GM12878 (cell line): ENCODE results near the gene ZNF644.

Experiments used
- BHLHE40 ChIP-seq, 2 experiments: fragments of 450-650 bp in 1 of 2; IDR thresholded peaks; 2 replicates each; pipeline ENCODE4 v1.6.1; 2011 to 2017; ENCODE audit warnings: low read depth in 2 of 2, borderline replicate concordance in 1 of 2, improper control_type of control experiment in 1 of 2, low read length in 1 of 2, mild to moderate bottlenecking in 1 of 2
- CTCF ChIP-seq, 3 experiments: IDR thresholded peaks in 2 of 3; conservative IDR thresholded peaks in 1 of 3; 2 replicates each; pipeline ENCODE4 v1.5.1; 2011; ENCODE audit warnings: low read depth in 3 of 3, low read length in 3 of 3, mild to moderate bottlenecking in 3 of 3, control low read depth in 2 of 3, moderate library complexity in 2 of 3, inconsistent platforms in 1 of 3, mixed read lengths in 1 of 3; ENCODE audit not compliant: control insufficient read depth in 2 of 3, insufficient read depth in 1 of 3; ENCODE audit errors: extremely low read depth in 1 of 3
- TAF1 ChIP-seq: IDR thresholded peaks from 2 replicates; pipeline ENCODE4 v1.6.1; 2011; ENCODE audit warnings: mild to moderate bottlenecking, low read depth, low read length, borderline replicate concordance

GRCh38 chr1:91053630-91054029 lies 31.8 kb upstream of the ZNF644 start:
- TF ChIP-seq BHLHE40 (IDR thresholded peaks at IDR 0.05; ENCODE audit: borderline replicate concordance in 1 of 2, low read depth in 2 of 2, low read length in 1 of 2) (no peak), TAF1 (no peak), CTCF (IDR thresholded peaks at IDR 0.05 in 2 of 3, conservative IDR thresholded peaks at IDR 0.05 in 1 of 3; ENCODE audit: control insufficient read depth in 2 of 3, extremely low read depth in 1 of 3, insufficient read depth in 1 of 3, low read depth in 3 of 3, low read length in 3 of 3) (no peak)
